Stimulated activated CD4-positive, alpha-beta T cell treated with anti-CD3 and anti-CD28 coated beads, Interleukin-15, amount 100 ng/mL, for 1 hour (primary cell): ENCODE results near the gene RPGRIP1L.

Source experiments
- DNase-seq, 2 donors: peaks; one replicate each; pipeline ENCODE4 v3.0.0-alpha.2; 2020; ENCODE audit warnings: low read depth in 1 of 2, low spot score in 1 of 2

Gene RPGRIP1L

GRCh38 chr16:53608094-53608493 lies 95.6 kb downstream of the RPGRIP1L start:
- DNase-seq = no peak

DNA sequence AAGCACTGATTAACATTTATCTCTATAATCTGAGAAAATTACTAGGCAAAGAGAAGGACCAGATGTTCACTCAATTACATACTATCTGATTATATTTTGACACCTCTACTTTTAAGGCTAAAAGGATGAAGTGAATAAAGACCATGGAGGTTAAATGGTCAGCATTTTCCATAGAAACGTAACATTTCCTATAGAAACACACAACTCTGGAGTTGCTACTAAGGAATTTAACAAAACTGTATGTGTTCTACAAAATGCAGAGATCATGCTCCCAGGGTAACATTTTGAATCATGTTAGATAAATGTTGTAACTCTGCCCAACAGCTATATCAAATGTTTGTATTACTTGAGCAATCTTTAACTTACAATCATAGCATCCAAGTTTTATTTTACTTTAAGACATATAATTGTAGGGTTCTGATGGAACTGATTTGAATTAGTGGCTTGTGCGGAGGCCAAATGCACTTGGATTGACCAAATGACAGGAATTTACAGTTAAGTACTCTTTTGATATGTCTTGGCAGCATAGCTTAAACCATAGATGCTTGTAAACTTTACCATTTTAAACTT lies 97.7 kb downstream of the RPGRIP1L start:
- no peak for DNase-seq

GRCh38 chr16:53605356-53605755 lies 98.3 kb downstream of the RPGRIP1L start:
- DNase-seq = no peak

GRCh38 chr16:53601961-53602360 lies 101.7 kb downstream of the RPGRIP1L start:
- no peak for DNase-seq

GRCh38 chr16:53600616-53601015 lies 103.0 kb downstream of the RPGRIP1L start:
- no peak for DNase-seq

GRCh38 chr16:53600126-53600525 lies 103.5 kb downstream of the RPGRIP1L start:
- DNase-seq = no peak

GRCh38 chr16:53599548-53599947 lies 104.1 kb downstream of the RPGRIP1L start:
- DNase-seq = no peak

DNA sequence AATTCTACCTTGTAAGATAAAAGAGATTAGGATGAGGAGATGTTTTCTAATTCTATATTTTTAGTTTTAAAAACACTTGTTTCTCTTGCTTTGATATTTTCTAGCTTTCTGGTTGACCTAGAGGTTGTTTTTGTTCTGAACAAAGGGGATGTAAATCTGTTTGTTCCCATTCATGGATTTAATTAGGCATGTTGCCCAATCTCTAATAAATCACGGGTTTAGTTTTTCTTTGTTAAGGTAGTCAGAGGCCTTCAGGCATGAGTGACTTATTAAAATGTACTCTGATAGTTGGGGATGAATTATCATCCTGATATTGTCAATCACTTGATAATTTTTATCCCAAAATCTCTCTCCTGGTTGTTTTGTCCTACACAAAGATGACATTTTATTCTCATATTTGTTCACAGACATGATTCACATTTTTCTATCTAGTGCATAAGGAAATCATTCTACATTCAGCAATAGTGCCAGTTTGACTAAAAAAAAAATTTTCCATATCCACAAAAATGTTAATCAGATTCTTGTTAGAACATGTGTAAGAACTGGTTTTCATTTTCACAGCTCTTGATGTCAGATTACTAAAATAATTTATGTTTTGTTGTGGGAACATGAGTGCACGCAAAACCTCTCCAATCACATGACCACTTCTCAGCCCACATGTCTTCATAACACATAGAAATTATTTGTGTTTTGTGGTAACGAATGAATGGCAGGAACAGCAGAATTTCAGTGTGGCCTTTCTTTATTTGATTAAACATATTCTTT lies 105.0 kb downstream of the RPGRIP1L start:
- DNase-seq = no peak

GRCh38 chr16:53597776-53598175 lies 105.9 kb downstream of the RPGRIP1L start:
- DNase-seq = no peak

DNA sequence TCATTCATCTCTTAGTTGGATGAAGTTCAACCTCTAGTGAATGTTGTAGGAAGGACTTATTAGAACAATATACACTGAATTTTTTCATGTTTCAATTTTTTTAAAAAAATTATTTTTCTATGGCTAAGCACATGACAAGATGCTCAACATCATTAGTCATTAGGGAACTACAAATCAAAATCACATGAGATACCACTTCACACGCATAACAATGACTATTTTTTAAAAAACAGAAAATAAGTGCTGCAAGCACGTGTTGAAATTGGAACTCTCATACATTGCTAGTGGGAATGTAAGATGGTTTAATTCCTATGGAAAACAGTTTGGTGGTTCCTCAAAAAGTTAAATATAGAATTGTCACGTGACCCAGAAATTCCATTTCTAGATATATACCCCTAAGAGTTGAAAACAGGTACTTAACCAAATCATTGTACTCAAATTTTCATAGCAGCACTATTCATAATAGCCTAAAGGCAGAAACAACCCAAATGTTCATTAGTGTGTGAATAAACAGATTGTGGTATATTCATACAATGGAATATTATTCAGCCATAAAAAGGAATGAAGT lies 115.5 kb downstream of the RPGRIP1L start:
- no peak for DNase-seq

DNA sequence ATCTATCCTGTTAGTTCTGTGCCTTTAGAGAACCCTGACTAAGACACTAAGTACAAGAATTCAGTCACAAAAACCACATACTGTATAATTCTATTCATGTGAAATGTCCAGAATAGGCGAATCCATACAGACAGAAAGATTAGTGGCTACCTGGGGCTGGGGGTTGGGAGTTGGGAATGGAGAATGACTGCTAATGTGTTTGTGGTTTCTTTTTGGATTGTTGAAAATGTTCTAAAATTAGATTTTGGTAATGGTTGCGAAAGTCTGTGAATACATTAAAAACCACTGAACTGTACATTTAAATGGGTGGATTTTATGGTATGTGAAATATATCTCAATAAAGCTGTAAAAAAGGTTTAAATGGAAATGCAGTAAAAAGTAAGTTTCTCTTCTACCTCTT lies 120.3 kb downstream of the RPGRIP1L start:
- DNase-seq = no peak

DNA sequence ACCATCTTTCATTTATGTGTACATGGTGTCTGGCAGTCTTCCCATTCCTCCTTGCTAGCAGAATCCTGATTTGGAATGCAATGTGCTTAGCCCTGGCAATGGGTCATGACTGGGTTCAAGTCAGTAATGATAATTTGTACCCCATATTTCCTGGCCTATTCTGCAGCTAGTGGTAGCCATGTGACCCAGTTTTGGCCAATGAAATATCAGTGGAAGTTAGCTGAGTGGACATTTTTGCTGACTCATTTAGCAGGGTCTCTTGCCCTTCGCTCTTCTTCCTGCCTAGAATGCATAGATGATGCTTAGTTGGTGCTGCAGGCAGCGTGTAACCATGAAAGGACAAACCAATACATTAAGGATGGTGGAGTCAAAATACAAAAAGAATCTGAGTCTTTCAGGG lies 121.9 kb downstream of the RPGRIP1L start:
- no peak for DNase-seq

GRCh38 chr16:53580038-53580802 lies 123.4 kb downstream of the RPGRIP1L start:
- DNase-seq = no peak

DNA sequence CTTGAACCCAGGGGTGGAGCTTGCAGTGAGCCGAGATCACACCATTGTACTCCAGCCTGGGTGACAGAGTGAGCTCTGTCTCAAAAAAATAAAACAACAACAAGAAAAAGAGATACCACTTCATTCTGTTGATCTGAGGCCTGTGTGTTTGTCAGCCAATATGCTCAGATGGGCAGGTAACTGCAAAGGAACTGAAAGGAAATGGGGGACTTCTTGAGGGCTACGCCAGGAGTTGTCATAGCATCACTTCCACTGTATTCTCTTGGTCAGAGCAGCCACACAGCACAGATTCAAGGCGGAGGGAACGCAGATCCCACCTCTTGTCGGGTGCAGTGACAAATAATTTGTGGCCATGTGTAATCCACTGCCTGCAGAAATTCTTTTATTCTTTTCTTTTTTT lies 126.8 kb downstream of the RPGRIP1L start:
- DNase-seq = no peak

GRCh38 chr16:53576210-53576609 lies 127.4 kb downstream of the RPGRIP1L start:
- DNase-seq = no peak

- DNase-seq = no peak
These were observed 131.9 kb downstream of the RPGRIP1L start for GRCh38 chr16:53571763-53572162.

GRCh38 chr16:53566552-53567245 lies 137.0 kb downstream of the RPGRIP1L start:
- no peak for DNase-seq

- no peak for DNase-seq
These were observed 138.3 kb downstream of the RPGRIP1L start for GRCh38 chr16:53565296-53565863.

DNA sequence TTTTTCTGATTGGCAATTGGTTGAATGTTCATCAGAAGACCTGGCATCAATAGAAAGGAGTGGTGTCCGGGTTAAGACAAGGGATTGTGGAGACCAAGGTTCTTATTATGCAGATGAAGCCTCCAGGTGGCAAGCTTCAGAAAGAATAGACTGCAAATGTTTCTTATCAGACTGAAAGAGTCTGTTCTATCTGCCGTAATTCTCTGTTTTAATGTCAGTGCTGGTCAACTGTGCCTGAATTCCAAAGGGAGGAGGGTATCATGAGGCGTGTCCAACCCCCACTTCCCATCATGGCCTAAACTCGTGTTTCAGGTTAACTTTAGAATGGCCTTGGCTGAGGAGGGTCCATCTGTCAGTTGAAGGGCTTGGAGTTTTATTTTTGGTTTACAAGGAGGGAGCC lies 140.2 kb downstream of the RPGRIP1L start:
- DNase-seq = no peak

DNA sequence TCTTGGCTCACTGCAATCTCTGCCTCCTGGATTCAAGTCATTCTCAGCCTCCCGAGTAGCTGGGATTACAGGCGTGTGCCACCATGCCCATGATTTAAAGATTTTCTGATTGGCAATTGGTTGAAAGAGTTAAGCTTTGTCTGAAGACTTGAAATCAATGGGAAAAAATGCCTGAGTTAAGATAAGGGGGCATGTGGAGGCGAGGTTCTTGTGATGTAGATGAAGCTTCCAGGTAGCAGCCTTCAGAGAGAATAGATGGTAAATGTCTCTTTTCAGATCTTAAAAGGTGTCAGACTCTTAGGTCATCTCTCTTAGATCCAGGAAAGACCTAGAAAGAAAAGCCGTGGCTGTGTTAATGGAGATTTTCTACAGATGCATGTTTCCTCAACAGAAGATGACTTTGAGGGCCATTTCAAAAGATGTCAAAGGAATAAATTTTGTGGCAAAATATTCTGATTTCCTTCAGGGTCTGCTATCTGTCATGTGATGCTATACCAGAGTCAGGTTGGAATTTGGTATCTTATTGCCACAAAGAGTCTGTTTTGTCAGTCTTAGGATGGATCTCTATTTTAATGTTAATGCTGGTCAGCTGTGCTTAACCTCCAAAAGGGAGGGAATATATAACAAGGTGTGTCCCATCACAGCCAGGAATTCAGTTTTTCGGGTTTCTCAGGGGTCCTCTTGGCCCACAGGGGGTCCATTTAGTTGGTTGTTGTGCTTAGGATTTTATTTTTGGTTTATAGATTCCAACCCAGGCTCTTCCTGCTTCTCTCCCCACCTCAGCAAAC lies 142.4 kb downstream of the RPGRIP1L start:
- DNase-seq = no peak
